Measurements from ENCODE around the gene GART.
"Not testable (repeated sequence)": the region's sequence is repeated elsewhere in the genome, so short reads cannot be mapped to it uniquely, and the experiment has no call there.

The GART gene

GRCh38 chr21:33541756-33542639 lies at the start of gene GART:
Gene GART (minus strand): TSS chr21:33542117. CDS start chr21:33539315, 2,802 bp downstream.
- DNase-seq = peak; percentile 75 to 82

- DNase-seq = peak; percentile 83 to 85
These were observed 46.8 kb upstream of the GART start, which contains the start of gene DONSON for GRCh38 chr21:33588485-33589335. Gene DONSON (minus strand): TSS chr21:33588684. CDS start chr21:33588641, 43 bp downstream.

GRCh38 chr21:33587792-33588484 lies 46.0 kb upstream of the GART start:
- DNase-seq = no peak

GRCh38 chr21:33586927-33587326 lies 45.0 kb upstream of the GART start:
- no peak for DNase-seq

GRCh38 chr21:33584455-33584854 lies 42.5 kb upstream of the GART start:
- DNase-seq = no peak

- no peak for DNase-seq
These were observed 37.1 kb upstream of the GART start for GRCh38 chr21:33578959-33579542.

- DNase-seq = no peak
These were observed 36.3 kb upstream of the GART start for GRCh38 chr21:33578214-33578613.

GRCh38 chr21:33576741-33577141 lies 34.8 kb upstream of the GART start:
- not testable (repeated sequence) for DNase-seq

GRCh38 chr21:33572350-33572749 lies 30.4 kb upstream of the GART start:
- no peak for DNase-seq

GRCh38 chr21:33569991-33570390 lies 28.1 kb upstream of the GART start:
- DNase-seq = no peak

GRCh38 chr21:33568448-33568847 lies 26.5 kb upstream of the GART start:
- DNase-seq = no peak

GRCh38 chr21:33567914-33568313 lies 26.0 kb upstream of the GART start:
- no peak for DNase-seq

- DNase-seq = no peak
These were observed 24.6 kb upstream of the GART start for GRCh38 chr21:33566514-33566913.

- no peak for DNase-seq
These were observed 20.5 kb upstream of the GART start for GRCh38 chr21:33562389-33562788.

GRCh38 chr21:33561373-33561772 lies 19.5 kb upstream of the GART start:
- no peak for DNase-seq

GRCh38 chr21:33560965-33561364 lies 19.0 kb upstream of the GART start:
- no peak for DNase-seq

GRCh38 chr21:33559813-33560212 lies 17.9 kb upstream of the GART start:
- no peak for DNase-seq

GRCh38 chr21:33558777-33559421 lies 17.0 kb upstream of the GART start:
- DNase-seq = no peak

- DNase-seq = no peak
These were observed 15.5 kb upstream of the GART start for GRCh38 chr21:33557447-33557846.

- DNase-seq = no peak
These were observed 13.0 kb upstream of the GART start for GRCh38 chr21:33554982-33555344.

- no peak for DNase-seq
These were observed 12.5 kb upstream of the GART start for GRCh38 chr21:33554236-33554981.
